ENCODE results near the gene YTHDC1. TPM values are rescaled to one million over a fixed set of nuclear protein-coding genes. Genes with fewer than 3 reads are reported as not detected.

Gene YTHDC1
- total and polyA plus RNA-seq, 2 of the 8 experiments (the other 6 are each of a cell fraction or from before 2014, with no cell fraction given): 25.7 to 89.5 TPM

DNA sequence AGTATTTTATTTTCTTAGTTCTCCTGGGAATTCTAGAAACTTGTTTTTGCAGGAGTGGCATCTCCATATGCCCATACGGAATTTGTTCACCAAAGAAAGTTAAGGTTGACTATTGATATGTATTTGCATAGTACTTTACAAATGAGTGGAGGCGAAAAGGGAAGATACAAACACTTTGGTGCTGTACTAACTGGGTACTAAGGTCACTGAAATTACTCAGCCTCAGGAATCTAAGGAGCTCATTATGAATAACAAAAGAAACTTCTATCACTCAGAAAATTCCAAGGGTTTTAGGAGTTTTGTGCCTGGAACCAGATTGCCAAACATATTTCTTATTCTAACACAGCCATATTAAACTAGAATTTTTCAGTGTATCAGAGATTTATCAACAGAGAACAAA is 77.0 kb downstream of the YTHDC1 start:
- Histone ChIP-seq H4K91ac (replicated peaks; ENCODE audit: insufficient read length, low read length) (no peak overlapping the region), H4K8ac (ENCODE audit: extremely low read depth, insufficient read depth, low read length) (no peak overlapping the region), H3K79me2 (ENCODE audit: control insufficient read depth in 1 of 2, insufficient read depth in 2 of 2, low read length in 2 of 2) (no peaks in the 10 kb centered on the region), H3K4me1 (replicated peaks in 1 of 4; ENCODE audit: control insufficient read depth in 3 of 4, insufficient read depth in 4 of 4, low read length in 3 of 4) (peaks cover 2 to 18% (median 8%) of the 10 kb centered on the region in 4 experiments; a peak in 4 of 7 replicates), H3K9ac (replicated peaks in 1 of 4; ENCODE audit: extremely low read depth in 1 of 4, low read depth in 3 of 4, low read length in 3 of 4) (no peak overlapping the region), H3K4ac (replicated peaks; ENCODE audit: insufficient read length, low read depth, low read length) (no peak overlapping the region), H2BK5ac (ENCODE audit: low read depth, low read length) (no peak overlapping the region), H3K79me1 (ENCODE audit: low read depth, low read length) (no peaks in the 10 kb centered on the region), H3K56ac (replicated peaks; ENCODE audit: insufficient read length, low read depth, low read length) (no peak overlapping the region), H4K20me1 (replicated peaks in 1 of 2; ENCODE audit: control insufficient read depth in 1 of 2, insufficient read depth in 2 of 2, low read length in 2 of 2) (no peaks in the 10 kb centered on the region), H2BK120ac (replicated peaks; ENCODE audit: low read depth, low read length) (no peak overlapping the region), H3K23me2 (ENCODE audit: low read depth, low read length) (0 out of 2 replicates have a peak, but pooled peaks cover 3% of the 10 kb centered on the region), H3K14ac (ENCODE audit: insufficient read length) (no peak overlapping the region), H4K5ac (ENCODE audit: insufficient read length, low read depth, low read length) (peak overlapping the region; percentile 70), H3K9me3 (ENCODE audit: insufficient read depth in 2 of 2, low read depth in 1 of 2, low read length in 1 of 2) (peaks cover 15 to 18% of the 10 kb centered on the region in 2 experiments), H3K36me3 (ENCODE audit: control insufficient read depth in 2 of 4, insufficient read depth in 4 of 4, low read length in 3 of 4) (peaks cover 0 to 13% (median 2%) of the 10 kb centered on the region in 4 experiments; a peak in 3 of 8 replicates), H3K4me3 (ENCODE audit: extremely low read depth in 1 of 4, insufficient read depth in 2 of 4, low read depth in 3 of 4, low read length in 4 of 4) (peak overlapping the region in 1 of 4 experiments; percentile 48; a peak in 2 of 8 replicates), H2BK20ac (ENCODE audit: low read length) (no peak overlapping the region), H3K18ac (ENCODE audit: extremely low read depth, low read length) (no peak overlapping the region), H2BK15ac (ENCODE audit: low read length) (no peak overlapping the region), H2BK12ac (ENCODE audit: low read depth, low read length) (no peak overlapping the region), H2AK5ac (ENCODE audit: low read depth, low read length) (no peak overlapping the region), H3K4me2 (ENCODE audit: insufficient read depth in 1 of 2, low read depth in 2 of 2, low read length in 2 of 2) (peak overlapping the region; percentile 62 to 64), H3K27me3 (replicated peaks in 1 of 4; ENCODE audit: control insufficient read depth in 3 of 4, extremely low read depth in 1 of 4, insufficient read depth in 3 of 4, low read length in 3 of 4) (no peaks in the 10 kb centered on the region), H2AFZ (ENCODE audit: low read length) (no peak overlapping the region), H3K27ac (ENCODE audit: low read depth, low read length) (peak overlapping the region; percentile 7; the same call in 1 of the 2 replicates), H3K23ac (ENCODE audit: insufficient read length) (no peak overlapping the region)
- FAIRE-seq (no peak), DNase-seq (ENCODE audit: low read depth in 1 of 2, low spot score in 2 of 2) (no peak)
- POLR2A ChIA-PET (ENCODE audit: partially characterized antibody): interaction anchor here (1.9 kb wide), 1 partner anchor 133 kb away, joined by 13 read pairs; no protein-coding TSS in a partner anchor
- 0% methylated on average over 2 of the region's 2 CpGs; no CpG with 5 or more reads in 1 of the 2 experiments for WGBS, 2 experiments (ENCODE audit: extremely low coverage in 1 of 2, insufficient coverage in 1 of 2, insufficient read length in 1 of 2, insufficient replicate concordance in 2 of 2, low coverage in 1 of 2, low lambda C conversion rate in 2 of 2, missing lambda C conversion rate in 1 of 2)
- CTCF ChIA-PET (ENCODE audit: partially characterized antibody): interaction anchor here (1.5 to 2.4 kb wide), 4 partner anchors 13 to 105 kb away, joined by 5 to 18 read pairs (median 10); no protein-coding TSS in a partner anchor
- TF ChIP-seq HDAC6 (IDR thresholded peaks at IDR 0.05; ENCODE audit: low read depth, low read length): no peak
- TF ChIP-seq KDM4A (IDR thresholded peaks at IDR 0.05; ENCODE audit: low read depth, low read length, severe bottlenecking): no peak
- no peak for TF ChIP-seq TCF12 (IDR thresholded peaks at IDR 0.05; ENCODE audit: low read depth, low read length)
- TF ChIP-seq SIN3A (conservative IDR thresholded peaks at IDR 0.05 in 1 of 2, IDR thresholded peaks at IDR 0.05 in 1 of 2; ENCODE audit: low read depth in 1 of 2, low read length in 2 of 2): no peak
- no peak for TF ChIP-seq SRF (IDR thresholded peaks at IDR 0.05; ENCODE audit: low read depth, low read length)
- TF ChIP-seq BCL11A (IDR thresholded peaks at IDR 0.05; ENCODE audit: low read depth in 2 of 2, low read length in 2 of 2): no peak
- no peak for TF ChIP-seq GABPA (IDR thresholded peaks at IDR 0.05; ENCODE audit: borderline replicate concordance, insufficient read depth, low read length)
- no peak for TF ChIP-seq JUN (IDR thresholded peaks at IDR 0.05; ENCODE audit: low read depth, low read length)
- TF ChIP-seq BRCA1 (IDR thresholded peaks at IDR 0.05; ENCODE audit: low read depth, low read length): no peak
- TF ChIP-seq, protein P1, sequence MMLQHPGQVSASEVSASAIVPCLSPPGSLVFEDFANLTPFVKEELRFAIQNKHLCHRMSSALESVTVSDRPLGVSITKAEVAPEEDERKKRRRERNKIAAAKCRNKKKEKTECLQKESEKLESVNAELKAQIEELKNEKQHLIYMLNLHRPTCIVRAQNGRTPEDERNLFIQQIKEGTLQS (IDR thresholded peaks at IDR 0.05; ENCODE audit: insufficient read depth, low read depth, low read length): no peak
- no peak for TF ChIP-seq TAF7 (optimal IDR thresholded peaks at IDR 0.05; ENCODE audit: borderline replicate concordance, low read depth, low read length)
- TF ChIP-seq SP1 (IDR thresholded peaks at IDR 0.05; ENCODE audit: low read depth, low read length): 0 out of 2 replicates have a peak, but pooled peaks have one; percentile 16
- TF ChIP-seq JUND (IDR thresholded peaks at IDR 0.05; ENCODE audit: low read length): 0 out of 2 replicates have a peak, but pooled peaks have one; percentile 6

All from H1 (cell line).